ENCODE data around the gene KIF1C. TPM values are rescaled to one million over a fixed set of nuclear protein-coding genes. Genes with fewer than 3 reads are reported as not detected.

The KIF1C gene
- total RNA-seq, 1 experiment from 2014 or later: 130 TPM

- TF ChIP-seq ZNF532 (CRISPR knock-in tag; IDR thresholded peaks at IDR 0.05; ENCODE audit: borderline replicate concordance): no peak
- no peak for TF ChIP-seq CDX4 (CRISPR knock-in tag; IDR thresholded peaks at IDR 0.05; ENCODE audit: borderline replicate concordance)
- no peak for TF ChIP-seq NFYB (CRISPR knock-in tag; conservative IDR thresholded peaks at IDR 0.05; ENCODE audit: low read depth)
- TF ChIP-seq ATF6 (CRISPR knock-in tag; IDR thresholded peaks at IDR 0.05): no peak
- TF ChIP-seq ATF2 (CRISPR knock-in tag; IDR thresholded peaks at IDR 0.05; ENCODE audit: borderline replicate concordance, low read depth): no peak
Observed at GRCh38 chr17:5020502-5021023, 22.8 kb downstream of the KIF1C start (continued).

- POLR2A ChIA-PET: no interaction called here
- no peak overlapping the region for H3K27ac Mint-ChIP-seq
- no peak for DNase-seq (ENCODE audit: low spot score)
- TF ChIP-seq ZNF425 (CRISPR knock-in tag; conservative IDR thresholded peaks at IDR 0.05): no peak
- CTCF ChIA-PET: interaction anchor here (0.7 to 1.7 kb wide), 2 partner anchors 9 to 42 kb away, joined by 6 read pairs; no protein-coding TSS in a partner anchor
- H3K36me3 Mint-ChIP-seq: peaks cover 36% of the 10 kb centered on the region
- H3K4me3 Mint-ChIP-seq: no peak overlapping the region
- H3K9me3 Mint-ChIP-seq: no peaks in the 10 kb centered on the region
- no peak for ATAC-seq
- H3K27me3 Mint-ChIP-seq (ENCODE audit: low read depth): no peaks in the 10 kb centered on the region
- no peaks in the 10 kb centered on the region for H3K4me1 Mint-ChIP-seq
Observed at GRCh38 chr17:5022171-5022711, 24.5 kb downstream of the KIF1C start.

GRCh38 chr17:5023588-5024147 lies 25.9 kb downstream of the KIF1C start:
- Mint-ChIP-seq H3K4me1 (no peaks in the 10 kb centered on the region), H3K27me3 (ENCODE audit: low read depth) (no peaks in the 10 kb centered on the region), H3K9me3 (no peaks in the 10 kb centered on the region), H3K4me3 (no peak overlapping the region), H3K27ac (peak overlapping the region; percentile 70; the same call in 1 of the 2 replicates), H3K36me3 (peaks cover 36% of the 10 kb centered on the region)
- ATAC-seq (no peak), DNase-seq (ENCODE audit: low spot score) (no peak)
- POLR2A ChIA-PET: no interaction called here
- CTCF ChIA-PET: no interaction called here
- no peak for TF ChIP-seq ZBTB43 (CRISPR knock-in tag; IDR thresholded peaks at IDR 0.05)
- no peak for TF ChIP-seq TP53 (CRISPR knock-in tag; IDR thresholded peaks at IDR 0.05)
- TF ChIP-seq ZNF317 (CRISPR knock-in tag; IDR thresholded peaks at IDR 0.05; ENCODE audit: borderline replicate concordance, low read depth): no peak
- no peak for TF ChIP-seq ZNF425 (CRISPR knock-in tag; conservative IDR thresholded peaks at IDR 0.05)
- TF ChIP-seq USF1 (CRISPR knock-in tag; IDR thresholded peaks at IDR 0.05): no peak

All from WTC11 (cell line).